SK-N-SH treated with all-trans-retinoic acid at 6 μM for 48 hours (cell line): ENCODE data around the gene DNAJC15.

ENCODE experiments used
- ATAC-seq: fragments of 200-7000 bp; cut with Tn5 transposase; 3 replicates; pipeline ENCODE4 v1.9.1; 2020; ENCODE audit warnings: mild to moderate bottlenecking, moderate library complexity
- ARNTL ChIP-seq: fragments of 450-650 bp; formaldehyde crosslinking; IDR thresholded peaks from 2 replicates; pipeline ENCODE4 v1.5.0; 2020; ENCODE audit warnings: low read depth, mild to moderate bottlenecking, moderate library complexity, borderline replicate concordance
- BACH2 ChIP-seq: fragments of 250-450 bp; sonication (Bioruptor Pico); IDR thresholded peaks from 2 replicates; pipeline ENCODE4 v1.9.0; 2021; ENCODE audit warnings: mild to moderate bottlenecking, borderline replicate concordance
- CREB5 ChIP-seq: fragments of 250-450 bp; sonication (Bioruptor Pico); IDR thresholded peaks from 2 replicates; pipeline ENCODE4 v1.5.1; 2020; ENCODE audit warnings: low read depth, mild to moderate bottlenecking, moderate library complexity
- CSDC2 ChIP-seq: fragments of 250-450 bp; sonication (Bioruptor Pico); IDR thresholded peaks from 2 replicates; pipeline ENCODE4 v1.5.0; 2020; ENCODE audit warnings: mild to moderate bottlenecking, moderate library complexity
- CSRNP3 ChIP-seq: fragments of 250-450 bp; sonication (Bioruptor Pico); IDR thresholded peaks from 2 replicates; pipeline ENCODE4 v1.5.1; 2021; ENCODE audit warnings: mild to moderate bottlenecking, moderate library complexity
- ESRRG ChIP-seq: fragments of 250-450 bp; sonication (Bioruptor Pico); IDR thresholded peaks from 2 replicates; pipeline ENCODE4 v1.6.1; 2021; ENCODE audit warnings: mild to moderate bottlenecking
- GLIS3 ChIP-seq: fragments of 250-450 bp; sonication (Bioruptor Pico); IDR thresholded peaks from 2 replicates; pipeline ENCODE4 v1.5.0; 2020; ENCODE audit warnings: mild to moderate bottlenecking, moderate library complexity
- ISL1 ChIP-seq: fragments of 250-450 bp; sonication (Bioruptor Pico); IDR thresholded peaks from 2 replicates; pipeline ENCODE4 v2.1.2; 2022; ENCODE audit warnings: mild to moderate bottlenecking, moderate library complexity
- OSR1 ChIP-seq: fragments of 250-450 bp; sonication (Bioruptor Pico); IDR thresholded peaks from 2 replicates; pipeline ENCODE4 v1.8.0; 2022; ENCODE audit warnings: moderate library complexity, mild to moderate bottlenecking, inconsistent platforms
- PATZ1 ChIP-seq: fragments of 250-450 bp; sonication (Bioruptor Pico); IDR thresholded peaks from 2 replicates; pipeline ENCODE4 v1.8.0; 2020; ENCODE audit warnings: mild to moderate bottlenecking, moderate library complexity, borderline replicate concordance
- POU6F1 ChIP-seq: fragments of 250-450 bp; sonication (Bioruptor Pico); IDR thresholded peaks from 2 replicates; pipeline ENCODE4 v1.8.0; 2021; ENCODE audit warnings: low read depth, mild to moderate bottlenecking, moderate library complexity, borderline replicate concordance
- PPARA ChIP-seq: fragments of 250-450 bp; sonication (Bioruptor Pico); IDR thresholded peaks from 2 replicates; pipeline ENCODE4 v1.5.0; 2020; ENCODE audit warnings: mild to moderate bottlenecking, borderline replicate concordance
- RARB ChIP-seq: fragments of 250-450 bp; sonication (Bioruptor Pico); IDR thresholded peaks from 2 replicates; pipeline ENCODE4 v1.8.0; 2021; ENCODE audit warnings: mild to moderate bottlenecking, moderate library complexity
- SNAI2 ChIP-seq: fragments of 250-450 bp; sonication (Bioruptor Pico); IDR thresholded peaks from 2 replicates; pipeline ENCODE4 v1.5.0; 2020; ENCODE audit warnings: mild to moderate bottlenecking, moderate library complexity
- TCF4 ChIP-seq: fragments of 250-450 bp; sonication (Bioruptor Pico); IDR thresholded peaks from 2 replicates; pipeline ENCODE4 v1.8.0; 2021; ENCODE audit warnings: mild to moderate bottlenecking, moderate library complexity, borderline replicate concordance
- TOX ChIP-seq: fragments of 250-450 bp; sonication (Bioruptor Pico); IDR thresholded peaks from 2 replicates; pipeline ENCODE4 v1.8.0; 2021; ENCODE audit warnings: mild to moderate bottlenecking, moderate library complexity, borderline replicate concordance
- ZC3H10 ChIP-seq: fragments of 250-450 bp; sonication (Bioruptor Pico); IDR thresholded peaks from 2 replicates; pipeline ENCODE4 v1.5.1; 2021; ENCODE audit warnings: mild to moderate bottlenecking, moderate library complexity
- ZFP3 ChIP-seq: fragments of 250-450 bp; sonication (Bioruptor Pico); IDR thresholded peaks from 2 replicates; pipeline ENCODE4 v1.5.0; 2020; ENCODE audit warnings: mild to moderate bottlenecking, moderate library complexity
- ZFP30 ChIP-seq: fragments of 450-650 bp; formaldehyde crosslinking; IDR thresholded peaks from 2 replicates; pipeline ENCODE4 v1.5.0; 2022; ENCODE audit warnings: mild to moderate bottlenecking, moderate library complexity
- ZNF565 ChIP-seq: fragments of 450-650 bp; formaldehyde crosslinking; conservative IDR thresholded peaks from 2 replicates; pipeline ENCODE4 v1.5.0; 2020; ENCODE audit warnings: low read depth, mild to moderate bottlenecking, moderate library complexity
- ZNF70 ChIP-seq: fragments of 450-650 bp; formaldehyde crosslinking; IDR thresholded peaks from 2 replicates; pipeline ENCODE4 v1.5.0; 2020; ENCODE audit warnings: mild to moderate bottlenecking, moderate library complexity
- ZNF8 ChIP-seq: fragments of 450-650 bp; formaldehyde crosslinking; IDR thresholded peaks from 2 replicates; pipeline ENCODE4 v1.5.0; 2020; ENCODE audit warnings: mild to moderate bottlenecking, moderate library complexity
- TF ChIP-seq, protein P1 (sequence below): fragments of 250-450 bp; sonication (Bioruptor Pico); IDR thresholded peaks from 2 replicates; pipeline ENCODE4 v1.5.0; 2020; ENCODE audit warnings: mild to moderate bottlenecking, moderate library complexity

Gene DNAJC15

GRCh38 chr13:43077461-43077860 is 54.1 kb downstream of the DNAJC15 start (continued):
- TF ChIP-seq ZFP3 (CRISPR knock-in tag): no peak

GRCh38 chr13:43077906-43078305 is 54.5 kb downstream of the DNAJC15 start:
- no peak for ATAC-seq
- TF ChIP-seq ESRRG (no peak), CSRNP3 (CRISPR knock-in tag) (no peak), BACH2 (CRISPR knock-in tag) (no peak), OSR1 (no peak), PPARA (CRISPR knock-in tag) (no peak), POU6F1 (CRISPR knock-in tag) (no peak), ISL1 (CRISPR knock-in tag) (no peak), ZFP30 (no peak), ARNTL (no peak), CSDC2 (CRISPR knock-in tag) (no peak), GLIS3 (CRISPR knock-in tag) (no peak), RARB (CRISPR knock-in tag) (no peak), ZFP3 (CRISPR knock-in tag) (no peak), SNAI2 (CRISPR knock-in tag) (no peak), ZC3H10 (CRISPR knock-in tag) (no peak)
- TF ChIP-seq, protein P1, sequence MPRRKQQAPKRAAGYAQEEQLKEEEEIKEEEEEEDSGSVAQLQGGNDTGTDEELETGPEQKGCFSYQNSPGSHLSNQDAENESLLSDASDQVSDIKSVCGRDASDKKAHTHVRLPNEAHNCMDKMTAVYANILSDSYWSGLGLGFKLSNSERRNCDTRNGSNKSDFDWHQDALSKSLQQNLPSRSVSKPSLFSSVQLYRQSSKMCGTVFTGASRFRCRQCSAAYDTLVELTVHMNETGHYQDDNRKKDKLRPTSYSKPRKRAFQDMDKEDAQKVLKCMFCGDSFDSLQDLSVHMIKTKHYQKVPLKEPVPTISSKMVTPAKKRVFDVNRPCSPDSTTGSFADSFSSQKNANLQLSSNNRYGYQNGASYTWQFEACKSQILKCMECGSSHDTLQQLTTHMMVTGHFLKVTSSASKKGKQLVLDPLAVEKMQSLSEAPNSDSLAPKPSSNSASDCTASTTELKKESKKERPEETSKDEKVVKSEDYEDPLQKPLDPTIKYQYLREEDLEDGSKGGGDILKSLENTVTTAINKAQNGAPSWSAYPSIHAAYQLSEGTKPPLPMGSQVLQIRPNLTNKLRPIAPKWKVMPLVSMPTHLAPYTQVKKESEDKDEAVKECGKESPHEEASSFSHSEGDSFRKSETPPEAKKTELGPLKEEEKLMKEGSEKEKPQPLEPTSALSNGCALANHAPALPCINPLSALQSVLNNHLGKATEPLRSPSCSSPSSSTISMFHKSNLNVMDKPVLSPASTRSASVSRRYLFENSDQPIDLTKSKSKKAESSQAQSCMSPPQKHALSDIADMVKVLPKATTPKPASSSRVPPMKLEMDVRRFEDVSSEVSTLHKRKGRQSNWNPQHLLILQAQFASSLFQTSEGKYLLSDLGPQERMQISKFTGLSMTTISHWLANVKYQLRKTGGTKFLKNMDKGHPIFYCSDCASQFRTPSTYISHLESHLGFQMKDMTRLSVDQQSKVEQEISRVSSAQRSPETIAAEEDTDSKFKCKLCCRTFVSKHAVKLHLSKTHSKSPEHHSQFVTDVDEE: no peak

- TF ChIP-seq GLIS3 (CRISPR knock-in tag) (no peak), ESRRG (no peak), CSDC2 (CRISPR knock-in tag) (no peak), SNAI2 (CRISPR knock-in tag) (no peak), ISL1 (CRISPR knock-in tag) (no peak)
- no peak for ATAC-seq
Measured at GRCh38 chr13:43078399-43078798, 55.0 kb downstream of the DNAJC15 start.

DNA sequence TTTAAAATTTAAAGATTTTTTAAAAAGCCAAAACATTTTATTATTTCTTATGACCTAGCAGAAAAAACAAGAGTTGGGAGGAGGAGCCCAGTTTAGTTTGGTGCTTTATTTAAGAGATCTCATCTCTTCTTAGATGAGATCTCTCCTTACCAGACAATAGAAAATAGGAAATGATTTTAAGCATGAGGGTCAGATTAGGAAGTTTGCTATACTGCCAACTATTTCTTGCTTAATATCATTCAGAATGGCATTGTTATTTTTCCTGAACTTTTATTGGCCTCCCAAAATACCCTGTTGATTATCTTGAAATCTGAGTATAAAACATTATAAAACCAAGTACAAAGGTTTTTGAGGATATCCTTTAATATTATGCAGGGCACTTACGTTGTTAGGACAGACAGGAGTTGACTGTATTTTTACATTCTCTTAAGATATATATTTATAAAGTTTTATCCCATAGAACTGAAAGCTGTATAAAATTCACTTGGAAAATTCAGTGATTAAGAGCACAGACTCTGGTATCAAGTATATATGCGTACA is 56.1 kb downstream of the DNAJC15 start:
- ATAC-seq: no peak
- TF ChIP-seq ZC3H10 (CRISPR knock-in tag): no peak
- no peak for TF ChIP-seq SNAI2 (CRISPR knock-in tag)
- no peak for TF ChIP-seq CREB5 (CRISPR knock-in tag)
- TF ChIP-seq PATZ1: no peak
- no peak for TF ChIP-seq ISL1 (CRISPR knock-in tag)
- TF ChIP-seq, protein P1: no peak
- no peak for TF ChIP-seq ZNF70 (CRISPR knock-in tag)
- TF ChIP-seq BACH2 (CRISPR knock-in tag): no peak
- no peak for TF ChIP-seq RARB (CRISPR knock-in tag)
- TF ChIP-seq TCF4: no peak
- TF ChIP-seq ZNF565 (CRISPR knock-in tag): no peak
- no peak for TF ChIP-seq TOX (CRISPR knock-in tag)
- no peak for TF ChIP-seq ARNTL
- TF ChIP-seq CSDC2 (CRISPR knock-in tag): no peak
- no peak for TF ChIP-seq ZNF8
- TF ChIP-seq GLIS3 (CRISPR knock-in tag): no peak
